Loucy (cell line): ENCODE data around the gene STRN.
"Not testable (repeated sequence)": the region's sequence is repeated elsewhere in the genome, so short reads cannot be mapped to it uniquely, and the experiment has no call there.

Experiments
- H2AFZ ChIP-seq: fragments of 200-600 bp; sonication (generic); 2 replicates; pipeline ENCODE4 v1.6.0; 2016; ENCODE audit warnings: antibody characterized with exemption, mild to moderate bottlenecking, low read length, moderate library complexity
- H3F3A ChIP-seq: fragments of 200-600 bp; 2 replicates; pipeline ENCODE4 v1.6.0; 2016; ENCODE audit warnings: antibody characterized with exemption, low read depth, mild to moderate bottlenecking
- H3K27me3 ChIP-seq: fragments of 200-600 bp; sonication (generic); 2 replicates; pipeline ENCODE4 v1.6.1; 2014; ENCODE audit warnings: low read length, mild to moderate bottlenecking; ENCODE audit not compliant: insufficient read depth, poor library complexity, severe bottlenecking
- H3K36me3 ChIP-seq: fragments of 200-600 bp; sonication (generic); 2 replicates; pipeline ENCODE4 v1.6.1; 2016; ENCODE audit warnings: low read length; ENCODE audit not compliant: insufficient read depth
- H3K4me1 ChIP-seq: fragments of 200-600 bp; sonication (generic); 2 replicates; pipeline ENCODE4 v1.5.1; 2014; ENCODE audit warnings: low read length, mild to moderate bottlenecking; ENCODE audit not compliant: insufficient read depth, poor library complexity, severe bottlenecking
- H3K4me2 ChIP-seq: fragments of 200-600 bp; sonication (generic); 2 replicates; pipeline ENCODE4 v1.6.0; 2014; ENCODE audit warnings: antibody characterized with exemption, low read length, low read depth, mild to moderate bottlenecking; ENCODE audit not compliant: poor library complexity, severe bottlenecking
- H3K4me3 ChIP-seq: fragments of 200-600 bp; sonication (generic); 2 replicates; pipeline ENCODE4 v1.5.1; 2014; ENCODE audit warnings: low read length, mild to moderate bottlenecking, mixed read lengths; ENCODE audit not compliant: poor library complexity, severe bottlenecking
- H3K79me2 ChIP-seq: fragments of 200-600 bp; sonication (generic); 2 replicates; pipeline ENCODE4 v1.6.1; 2014; ENCODE audit warnings: low read length; ENCODE audit not compliant: insufficient read depth
- H3K9ac ChIP-seq: fragments of 200-600 bp; sonication (generic); 2 replicates; pipeline ENCODE4 v1.6.0; 2014; ENCODE audit warnings: mild to moderate bottlenecking, low read depth, low read length, moderate library complexity; ENCODE audit not compliant: poor library complexity, severe bottlenecking
- H3K9me2 ChIP-seq: fragments of 200-600 bp; sonication (generic); replicated peaks from 2 replicates; pipeline ENCODE4 v1.6.1; 2016; ENCODE audit warnings: low read depth, low read length, mixed read lengths
- H3K9me3 ChIP-seq: fragments of 200-600 bp; sonication (generic); 2 replicates; pipeline ENCODE4 v1.6.1; 2014; ENCODE audit warnings: mild to moderate bottlenecking, antibody characterized with exemption, low read length, low read depth; ENCODE audit not compliant: insufficient read depth
- H4K20me1 ChIP-seq: fragments of 200-600 bp; sonication (generic); 2 replicates; pipeline ENCODE4 v1.6.0; 2014; ENCODE audit warnings: antibody characterized with exemption, low read length, mild to moderate bottlenecking; ENCODE audit not compliant: insufficient read depth, poor library complexity, severe bottlenecking
- EZH2phosphoT487 ChIP-seq: fragments of 200-600 bp; IDR thresholded peaks from 2 replicates; pipeline ENCODE4 v1.6.1; 2018; ENCODE audit warnings: antibody characterized with exemption, mild to moderate bottlenecking, moderate library complexity, borderline replicate concordance
- TF ChIP-seq, protein P1 (sequence below): fragments of 200-600 bp; sonication (generic); conservative IDR thresholded peaks from 2 replicates; pipeline ENCODE4 v1.5.1; 2014; ENCODE audit warnings: mild to moderate bottlenecking, antibody characterized with exemption, low read length

STRN gene

DNA sequence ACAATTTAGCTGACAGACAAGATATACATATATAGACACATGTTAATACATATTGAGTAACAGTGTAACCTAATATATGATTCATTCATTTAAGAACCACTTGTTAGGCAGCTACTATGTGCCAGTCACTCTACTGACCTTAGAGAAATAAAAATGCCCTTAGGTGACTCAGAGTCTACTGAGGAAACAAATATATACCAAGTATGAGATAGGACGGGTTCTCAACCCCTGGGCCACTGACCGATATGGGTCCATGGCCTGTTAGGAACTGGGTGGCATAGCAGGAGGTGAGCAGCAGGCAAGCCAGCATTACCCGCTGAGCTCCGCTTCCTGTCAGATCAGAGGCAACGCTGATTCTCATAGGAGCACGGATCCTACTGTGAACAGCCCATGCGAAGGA, 14.8 kb downstream of the STRN start:
- no peak overlapping the region for H2AFZ ChIP-seq
- H3K79me2 ChIP-seq = peaks cover 82% of the 10 kb centered on the region
- no peak overlapping the region for H3K9ac ChIP-seq
- no peaks in the 10 kb centered on the region for H3F3A ChIP-seq
- H3K9me3 ChIP-seq = no peaks in the 10 kb centered on the region
- no peaks in the 10 kb centered on the region for H3K36me3 ChIP-seq
- no peak for TF ChIP-seq EZH2phosphoT487
- TF ChIP-seq, protein P1, sequence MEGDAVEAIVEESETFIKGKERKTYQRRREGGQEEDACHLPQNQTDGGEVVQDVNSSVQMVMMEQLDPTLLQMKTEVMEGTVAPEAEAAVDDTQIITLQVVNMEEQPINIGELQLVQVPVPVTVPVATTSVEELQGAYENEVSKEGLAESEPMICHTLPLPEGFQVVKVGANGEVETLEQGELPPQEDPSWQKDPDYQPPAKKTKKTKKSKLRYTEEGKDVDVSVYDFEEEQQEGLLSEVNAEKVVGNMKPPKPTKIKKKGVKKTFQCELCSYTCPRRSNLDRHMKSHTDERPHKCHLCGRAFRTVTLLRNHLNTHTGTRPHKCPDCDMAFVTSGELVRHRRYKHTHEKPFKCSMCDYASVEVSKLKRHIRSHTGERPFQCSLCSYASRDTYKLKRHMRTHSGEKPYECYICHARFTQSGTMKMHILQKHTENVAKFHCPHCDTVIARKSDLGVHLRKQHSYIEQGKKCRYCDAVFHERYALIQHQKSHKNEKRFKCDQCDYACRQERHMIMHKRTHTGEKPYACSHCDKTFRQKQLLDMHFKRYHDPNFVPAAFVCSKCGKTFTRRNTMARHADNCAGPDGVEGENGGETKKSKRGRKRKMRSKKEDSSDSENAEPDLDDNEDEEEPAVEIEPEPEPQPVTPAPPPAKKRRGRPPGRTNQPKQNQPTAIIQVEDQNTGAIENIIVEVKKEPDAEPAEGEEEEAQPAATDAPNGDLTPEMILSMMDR = no peak
- H3K9me2 ChIP-seq = no peaks in the 10 kb centered on the region
- H3K4me2 ChIP-seq = no peak overlapping the region
- H3K27me3 ChIP-seq = no peaks in the 10 kb centered on the region
- no peak overlapping the region for H3K4me3 ChIP-seq
- peaks cover 6% of the 10 kb centered on the region for H3K4me1 ChIP-seq
- H4K20me1 ChIP-seq = peaks cover 23% of the 10 kb centered on the region

DNA sequence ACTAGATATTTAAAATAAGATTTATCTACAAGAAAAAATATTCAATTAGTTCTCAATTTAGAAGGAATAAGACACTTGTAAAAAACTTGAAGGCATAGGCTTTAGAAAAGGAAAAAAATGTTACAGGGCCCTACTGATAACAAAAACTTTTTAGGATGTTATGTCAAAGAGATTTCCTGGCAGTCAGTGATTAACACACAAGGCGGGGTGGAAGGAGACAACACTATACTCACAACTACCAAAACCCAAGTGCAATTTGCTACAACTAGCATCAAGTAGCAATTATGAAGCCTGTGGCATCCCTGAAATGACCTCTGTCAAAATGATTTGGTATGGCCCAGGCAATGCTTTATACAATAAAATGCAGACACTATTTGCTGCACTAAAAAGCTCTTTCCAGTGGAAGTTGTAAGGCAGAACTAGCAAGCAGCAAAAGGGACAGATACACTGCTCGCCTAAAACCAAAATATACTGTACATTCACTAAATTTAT, 15.3 kb downstream of the STRN start:
- Histone ChIP-seq H3F3A (no peaks in the 10 kb centered on the region), H3K4me1 (peaks cover 3% of the 10 kb centered on the region), H3K79me2 (peaks cover 77% of the 10 kb centered on the region), H3K27me3 (no peaks in the 10 kb centered on the region), H3K4me3 (no peak overlapping the region), H4K20me1 (peaks cover 23% of the 10 kb centered on the region), H3K9ac (no peak overlapping the region), H2AFZ (no peak overlapping the region), H3K9me3 (no peaks in the 10 kb centered on the region), H3K36me3 (no peaks in the 10 kb centered on the region), H3K4me2 (no peak overlapping the region), H3K9me2 (no peaks in the 10 kb centered on the region)
- TF ChIP-seq, protein P1 = no peak
- TF ChIP-seq EZH2phosphoT487 = no peak

DNA sequence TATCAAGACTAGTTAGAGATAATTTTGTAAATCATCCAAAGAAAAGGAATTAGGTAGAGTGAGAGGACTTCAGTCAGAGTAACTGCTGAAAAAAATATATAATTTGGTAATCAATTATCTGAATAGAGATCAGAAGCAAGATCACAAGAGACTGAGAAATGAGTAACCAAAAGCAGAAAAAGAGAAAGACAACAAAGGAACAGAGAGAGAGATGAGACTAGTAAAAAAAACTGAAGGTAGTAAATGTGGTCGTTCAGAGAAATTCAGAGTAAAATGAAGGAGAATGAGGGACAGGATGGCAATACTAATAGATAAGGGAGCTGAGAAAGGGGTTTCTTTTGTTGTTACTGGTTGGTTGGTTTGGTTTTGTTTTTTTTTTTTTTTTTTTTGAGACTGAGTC, 16.5 kb downstream of the STRN start:
- no peak for TF ChIP-seq EZH2phosphoT487
- TF ChIP-seq, protein P1 = no peak
- Histone ChIP-seq H3K36me3 (no peaks in the 10 kb centered on the region), H3K4me1 (peaks cover 3% of the 10 kb centered on the region), H3K4me2 (no peak overlapping the region), H3F3A (no peaks in the 10 kb centered on the region), H3K9me2 (no peaks in the 10 kb centered on the region), H3K4me3 (no peak overlapping the region), H3K9me3 (no peaks in the 10 kb centered on the region), H3K79me2 (peaks cover 68% of the 10 kb centered on the region), H2AFZ (no peak overlapping the region), H4K20me1 (peaks cover 17% of the 10 kb centered on the region), H3K27me3 (no peaks in the 10 kb centered on the region), H3K9ac (no peak overlapping the region)

- H3K27me3 ChIP-seq, H3K4me2 ChIP-seq, H3K9me2 ChIP-seq, H3K36me3 ChIP-seq, H3K4me1 ChIP-seq, H3K9me3 ChIP-seq, H3K4me3 ChIP-seq, H3F3A ChIP-seq, H3K9ac ChIP-seq, H2AFZ ChIP-seq: not testable (repeated sequence)
- Histone ChIP-seq H3K79me2 (peaks cover 47% of the 10 kb centered on the region), H4K20me1 (peaks cover 13% of the 10 kb centered on the region)
Observed at GRCh38 chr2:36945240-36945639, 21.1 kb downstream of the STRN start.
